Suppressor macrophage (primary cell): Measurements from ENCODE around the gene SNAPC2.
"Not testable (repeated sequence)": the region's sequence is repeated elsewhere in the genome, so short reads cannot be mapped to it uniquely, and the experiment has no call there.

Experiments used
- DNase-seq, 4 experiments: peaks; one replicate each; pipeline ENCODE4 v3.0.0-alpha.2; 2020 to 2022

SNAPC2 gene

GRCh38 chr19:7908742-7909461 lies 11.2 kb upstream of the SNAPC2 start:
- DNase-seq, result no peak

GRCh38 chr19:7909471-7910067 lies 10.6 kb upstream of the SNAPC2 start:
- DNase-seq, result no peak

- no peak for DNase-seq
Observed at GRCh38 chr19:7910321-7911161, 9.6 kb upstream of the SNAPC2 start.

GRCh38 chr19:7911508-7912143 lies 8.5 kb upstream of the SNAPC2 start:
- DNase-seq, result no peak

- no peak for DNase-seq
Observed at GRCh38 chr19:7912144-7912696, 7.9 kb upstream of the SNAPC2 start.

- DNase-seq, result no peak
Observed at GRCh38 chr19:7912697-7913564, 7.2 kb upstream of the SNAPC2 start.

GRCh38 chr19:7913652-7914051 lies 6.5 kb upstream of the SNAPC2 start:
- DNase-seq, result no peak

- DNase-seq, result no peak
Observed at GRCh38 chr19:7914099-7914498, 6.0 kb upstream of the SNAPC2 start.

GRCh38 chr19:7914598-7915045 lies 5.5 kb upstream of the SNAPC2 start, which contains the start of gene TGFBR3L:
TSS of gene TGFBR3L (plus strand) at chr19:7914830.
- DNase-seq, result no peak

GRCh38 chr19:7915250-7916102 lies 4.7 kb upstream of the SNAPC2 start:
- no peak for DNase-seq

- DNase-seq, result peak; percentile 47 to 86 (median 70)
Observed at GRCh38 chr19:7916103-7916954, 3.8 kb upstream of the SNAPC2 start.

GRCh38 chr19:7916955-7917266 lies 3.2 kb upstream of the SNAPC2 start:
- no peak for DNase-seq

GRCh38 chr19:7917267-7918061 lies 2.7 kb upstream of the SNAPC2 start:
- DNase-seq, result peak; percentile 62 to 85 (median 68)

- DNase-seq, result not testable (repeated sequence)
Observed at GRCh38 chr19:7918062-7918614, 2.0 kb upstream of the SNAPC2 start.

- no peak for DNase-seq
Observed at GRCh38 chr19:7918615-7919421, 1.3 kb upstream of the SNAPC2 start.

- DNase-seq, result peak; percentile 96 to 100 (median 99)
Observed at GRCh38 chr19:7920519-7921301, 572 bp downstream of the SNAPC2 start.
